22Rv1 (cell line): ENCODE measurements around the gene ANKRD55.

Experiments
- CTCF ChIP-seq: fragments of 450-650 bp; IDR thresholded peaks from 2 replicates; pipeline ENCODE4 v1.5.1; 2017; ENCODE audit warnings: mild to moderate bottlenecking
- ZFX ChIP-seq: fragments of 450-650 bp; IDR thresholded peaks from 2 replicates; pipeline ENCODE4 v1.6.1; 2017; ENCODE audit warnings: antibody characterized with exemption, borderline replicate concordance

DNA sequence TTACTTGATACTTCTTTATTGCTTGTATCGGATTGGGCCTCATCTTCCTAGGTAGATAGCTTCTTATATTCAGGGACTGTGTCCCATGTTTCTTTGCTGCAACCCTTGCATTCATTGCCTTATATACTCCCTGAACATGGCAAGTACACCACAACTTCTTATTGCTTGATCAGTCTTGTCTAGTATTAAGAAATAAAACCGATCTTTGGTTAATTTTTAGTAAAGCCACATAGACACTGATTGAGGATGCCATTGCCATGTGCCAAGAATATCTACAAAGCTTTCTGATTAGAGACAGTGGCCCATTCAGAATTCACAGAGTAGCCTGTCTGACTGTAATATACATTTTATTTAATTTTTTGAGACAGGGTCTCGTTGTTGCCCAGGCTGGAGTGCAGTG lies 34.7 kb upstream of the ANKRD55 start:
- no peak for TF ChIP-seq CTCF
- TF ChIP-seq ZFX: no peak
